SH-SY5Y (cell line): ENCODE results near the gene XPC.

Experiments
- GATA2 ChIP-seq: IDR thresholded peaks from 2 replicates; pipeline ENCODE4 v1.6.1; 2011; ENCODE audit warnings: mild to moderate bottlenecking, low read depth, low read length
- GATA3 ChIP-seq: IDR thresholded peaks from 2 replicates; pipeline ENCODE4 v1.6.1; 2011; ENCODE audit warnings: low read depth, mild to moderate bottlenecking, low read length, moderate library complexity

- TF ChIP-seq GATA2 (no peak), GATA3 (no peak)
Observed at GRCh38 chr3:14154276-14154675, 24.1 kb downstream of the XPC start.
